Ishikawa (cell line): ENCODE results near the gene ATP9A.
A peak's percentile ranks its signal among the peaks of the same experiment; 100 is the strongest.

Experiments used
- CEBPB ChIP-seq: IDR thresholded peaks from 2 replicates; pipeline ENCODE4 v1.6.1; 2012
- CREB1 ChIP-seq: IDR thresholded peaks from 2 replicates; pipeline ENCODE4 v1.6.1; 2012; ENCODE audit warnings: low read depth
- EGR1 ChIP-seq: IDR thresholded peaks from 2 replicates; pipeline ENCODE4 v1.6.1; 2012
- EP300 ChIP-seq: IDR thresholded peaks from 2 replicates; pipeline ENCODE4 v1.6.1; 2012; ENCODE audit warnings: borderline replicate concordance
- FOXM1 ChIP-seq: IDR thresholded peaks from 2 replicates; pipeline ENCODE4 v1.6.1; 2012; ENCODE audit warnings: low read depth, borderline replicate concordance
- NFIC ChIP-seq: IDR thresholded peaks from 2 replicates; pipeline ENCODE4 v1.6.1; 2012
- RAD21 ChIP-seq: IDR thresholded peaks from 2 replicates; pipeline ENCODE4 v1.6.1; 2012; ENCODE audit warnings: low read depth
- TAF1 ChIP-seq: IDR thresholded peaks from 2 replicates; pipeline ENCODE4 v1.6.1; 2012; ENCODE audit warnings: low read depth, mild to moderate bottlenecking
- TCF12 ChIP-seq: IDR thresholded peaks from 2 replicates; pipeline ENCODE4 v1.6.1; 2012; ENCODE audit warnings: low read depth
- TEAD4 ChIP-seq: IDR thresholded peaks from 2 replicates; pipeline ENCODE4 v1.6.1; 2012
- YY1 ChIP-seq: IDR thresholded peaks from 2 replicates; pipeline ENCODE4 v1.6.1; 2012; ENCODE audit warnings: low read depth
- ZBTB7A ChIP-seq: IDR thresholded peaks from 2 replicates; pipeline ENCODE4 v1.6.1; 2012; ENCODE audit warnings: low read depth
- TF ChIP-seq, protein P1 (sequence below): IDR thresholded peaks from 2 replicates; pipeline ENCODE4 v1.6.1; 2012
- TF ChIP-seq, protein P2 (sequence below): IDR thresholded peaks from 2 replicates; pipeline ENCODE4 v1.6.1; 2012
- TF ChIP-seq, protein P3 (sequence below): IDR thresholded peaks from 2 replicates; pipeline ENCODE4 v1.6.1; 2012; ENCODE audit warnings: low read depth, mild to moderate bottlenecking

Gene ATP9A

DNA sequence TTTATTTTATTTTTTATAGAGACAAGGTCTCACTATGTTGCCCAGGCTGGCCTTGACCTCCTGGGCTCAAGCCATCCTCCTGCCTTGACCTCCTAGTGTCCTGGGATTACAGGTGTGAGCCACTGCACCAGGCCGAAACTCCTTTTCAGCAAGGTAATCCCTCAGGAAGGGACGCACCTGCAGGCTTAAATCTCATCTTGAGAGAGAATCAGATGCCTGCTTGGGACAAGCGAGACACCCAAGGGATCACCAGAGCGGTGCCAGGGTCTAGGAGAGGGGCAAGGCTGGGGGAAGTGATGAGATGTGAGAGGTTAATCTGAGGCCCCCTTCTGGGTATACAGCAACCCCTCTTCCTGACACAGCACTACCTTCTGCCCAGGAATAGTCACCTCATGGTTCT is 4.0 kb upstream of the ATP9A start:
- TF ChIP-seq YY1: no peak
- TF ChIP-seq, protein P1, sequence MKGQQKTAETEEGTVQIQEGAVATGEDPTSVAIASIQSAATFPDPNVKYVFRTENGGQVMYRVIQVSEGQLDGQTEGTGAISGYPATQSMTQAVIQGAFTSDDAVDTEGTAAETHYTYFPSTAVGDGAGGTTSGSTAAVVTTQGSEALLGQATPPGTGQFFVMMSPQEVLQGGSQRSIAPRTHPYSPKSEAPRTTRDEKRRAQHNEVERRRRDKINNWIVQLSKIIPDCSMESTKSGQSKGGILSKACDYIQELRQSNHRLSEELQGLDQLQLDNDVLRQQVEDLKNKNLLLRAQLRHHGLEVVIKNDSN: no peak
- no peak for TF ChIP-seq EGR1
- no peak for TF ChIP-seq FOXM1
- no peak for TF ChIP-seq RAD21
- no peak for TF ChIP-seq TCF12
- TF ChIP-seq EP300: no peak
- TF ChIP-seq, protein P2, sequence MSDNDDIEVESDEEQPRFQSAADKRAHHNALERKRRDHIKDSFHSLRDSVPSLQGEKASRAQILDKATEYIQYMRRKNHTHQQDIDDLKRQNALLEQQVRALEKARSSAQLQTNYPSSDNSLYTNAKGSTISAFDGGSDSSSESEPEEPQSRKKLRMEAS: no peak
- no peak for TF ChIP-seq ZBTB7A
- TF ChIP-seq NFIC: no peak
- TF ChIP-seq TEAD4: no peak
- TF ChIP-seq, protein P3, sequence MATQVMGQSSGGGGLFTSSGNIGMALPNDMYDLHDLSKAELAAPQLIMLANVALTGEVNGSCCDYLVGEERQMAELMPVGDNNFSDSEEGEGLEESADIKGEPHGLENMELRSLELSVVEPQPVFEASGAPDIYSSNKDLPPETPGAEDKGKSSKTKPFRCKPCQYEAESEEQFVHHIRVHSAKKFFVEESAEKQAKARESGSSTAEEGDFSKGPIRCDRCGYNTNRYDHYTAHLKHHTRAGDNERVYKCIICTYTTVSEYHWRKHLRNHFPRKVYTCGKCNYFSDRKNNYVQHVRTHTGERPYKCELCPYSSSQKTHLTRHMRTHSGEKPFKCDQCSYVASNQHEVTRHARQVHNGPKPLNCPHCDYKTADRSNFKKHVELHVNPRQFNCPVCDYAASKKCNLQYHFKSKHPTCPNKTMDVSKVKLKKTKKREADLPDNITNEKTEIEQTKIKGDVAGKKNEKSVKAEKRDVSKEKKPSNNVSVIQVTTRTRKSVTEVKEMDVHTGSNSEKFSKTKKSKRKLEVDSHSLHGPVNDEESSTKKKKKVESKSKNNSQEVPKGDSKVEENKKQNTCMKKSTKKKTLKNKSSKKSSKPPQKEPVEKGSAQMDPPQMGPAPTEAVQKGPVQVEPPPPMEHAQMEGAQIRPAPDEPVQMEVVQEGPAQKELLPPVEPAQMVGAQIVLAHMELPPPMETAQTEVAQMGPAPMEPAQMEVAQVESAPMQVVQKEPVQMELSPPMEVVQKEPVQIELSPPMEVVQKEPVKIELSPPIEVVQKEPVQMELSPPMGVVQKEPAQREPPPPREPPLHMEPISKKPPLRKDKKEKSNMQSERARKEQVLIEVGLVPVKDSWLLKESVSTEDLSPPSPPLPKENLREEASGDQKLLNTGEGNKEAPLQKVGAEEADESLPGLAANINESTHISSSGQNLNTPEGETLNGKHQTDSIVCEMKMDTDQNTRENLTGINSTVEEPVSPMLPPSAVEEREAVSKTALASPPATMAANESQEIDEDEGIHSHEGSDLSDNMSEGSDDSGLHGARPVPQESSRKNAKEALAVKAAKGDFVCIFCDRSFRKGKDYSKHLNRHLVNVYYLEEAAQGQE: no peak
- TF ChIP-seq CEBPB: no peak
- TF ChIP-seq CREB1: no peak
- no peak for TF ChIP-seq TAF1

DNA sequence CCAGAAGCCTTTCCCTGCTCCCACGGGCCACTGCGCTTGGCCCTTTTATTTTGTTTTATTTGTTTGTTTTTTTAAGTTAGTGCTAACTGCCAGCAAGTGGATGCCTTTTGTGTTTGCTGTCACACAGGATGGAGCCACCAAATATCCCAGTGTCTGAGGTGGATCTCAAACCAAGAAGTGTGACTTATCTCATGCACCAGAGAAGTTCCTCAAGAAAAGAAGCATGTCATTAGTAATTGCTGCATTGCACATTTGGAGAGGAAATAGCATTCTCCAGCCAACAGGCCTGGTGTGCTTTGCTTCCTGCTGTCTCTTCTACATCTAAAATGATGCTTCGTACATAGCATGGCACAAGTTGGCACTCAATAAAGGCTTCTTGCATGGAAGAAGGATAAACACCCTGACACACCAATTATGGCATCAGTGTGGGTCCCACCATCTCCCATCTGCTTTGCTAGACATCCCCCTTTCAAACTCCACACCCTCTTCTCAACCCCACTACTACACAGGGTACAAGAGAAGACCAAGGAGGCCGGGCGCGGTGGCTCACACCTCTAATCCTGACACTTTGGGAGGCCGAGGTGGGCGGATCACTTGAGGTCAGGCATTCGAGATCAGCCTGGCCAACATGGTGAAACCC is 1.9 kb upstream of the ATP9A start:
- TF ChIP-seq, protein P1: no peak
- TF ChIP-seq TEAD4 (no peak), CEBPB (no peak), NFIC (no peak), EGR1 (no peak), FOXM1 (no peak), RAD21 (no peak), TCF12 (no peak), EP300 (no peak), YY1 (no peak), TAF1 (no peak), CREB1 (no peak), ZBTB7A (no peak)
- TF ChIP-seq, protein P2: no peak
- TF ChIP-seq, protein P3: no peak

DNA sequence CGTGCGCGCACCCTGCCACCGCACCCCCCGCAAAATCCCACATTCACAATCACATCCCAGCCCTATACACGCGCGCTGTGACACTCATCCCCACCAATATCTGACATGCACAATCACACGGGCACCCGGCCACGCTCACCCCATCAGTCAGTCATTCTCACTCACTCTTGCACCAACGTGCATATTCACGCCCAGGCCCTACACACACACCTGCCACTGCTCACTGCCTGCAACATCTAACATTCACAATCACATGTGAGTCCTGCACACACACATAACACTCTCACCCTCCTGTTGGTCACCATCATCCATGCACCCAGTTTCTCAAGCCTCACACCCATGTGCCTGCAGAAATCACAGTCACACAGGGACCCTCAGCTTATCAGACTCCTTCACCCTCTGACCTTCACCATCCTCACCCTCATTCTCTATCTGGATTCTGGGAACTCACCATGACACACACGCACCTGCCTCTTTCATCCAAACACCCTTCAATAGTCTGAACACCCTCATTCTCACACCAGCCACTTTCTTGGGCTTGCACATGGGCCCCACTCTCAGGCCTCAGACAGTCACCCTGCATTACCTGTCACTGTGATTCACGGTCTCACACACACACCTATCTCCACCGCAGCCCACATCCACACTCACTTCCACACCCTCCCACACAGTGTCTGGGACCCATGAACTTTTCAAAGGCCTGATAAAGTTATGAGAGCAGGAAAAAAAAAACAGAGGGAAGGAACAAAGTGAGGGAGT is 748 bp upstream of the ATP9A start:
- TF ChIP-seq ZBTB7A (no peak), YY1 (no peak), CEBPB (no peak)

DNA sequence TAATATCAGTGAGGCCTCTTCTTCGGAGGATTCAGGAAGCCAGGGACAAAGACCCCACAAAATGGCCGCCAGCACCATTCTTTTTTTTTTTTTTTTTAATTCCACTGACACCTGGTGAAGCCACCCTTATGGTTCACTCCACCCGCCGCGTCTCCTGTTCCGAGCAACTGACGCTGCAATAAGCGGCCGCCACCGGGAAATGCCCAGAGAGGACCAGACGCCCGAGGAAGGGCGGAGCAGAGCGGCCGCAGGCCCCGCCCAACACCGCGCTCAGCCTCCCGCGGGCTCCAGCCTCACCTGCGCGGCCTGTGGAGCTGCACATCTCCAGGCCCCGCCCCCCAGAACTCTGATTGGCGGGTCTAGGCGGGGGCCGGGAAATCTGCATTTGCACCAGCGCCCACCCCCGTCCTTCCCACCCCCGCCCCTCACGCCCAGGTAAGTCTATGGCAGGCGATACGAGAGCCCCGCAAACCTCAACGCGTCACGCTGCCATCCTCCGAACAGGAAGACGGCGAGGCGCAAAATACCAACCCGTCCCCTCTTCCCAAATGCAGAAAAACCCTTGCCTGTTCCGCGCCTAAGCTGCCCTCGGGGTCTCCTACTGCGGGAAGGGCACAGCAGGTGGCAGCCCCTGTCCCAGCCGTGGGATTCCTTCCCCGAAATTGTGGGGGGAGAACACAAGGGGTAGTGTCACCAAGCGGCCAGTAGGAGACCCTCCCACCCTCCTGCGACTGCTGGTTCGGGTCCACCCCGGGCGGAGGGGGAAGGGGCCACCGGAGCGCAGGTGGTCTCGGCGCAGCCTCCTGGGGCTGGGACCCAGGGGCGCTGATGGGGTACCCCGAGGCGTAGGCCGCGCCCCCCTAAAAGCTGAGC is 960 bp downstream of the ATP9A start:
- TF ChIP-seq, protein P3: no peak
- no peak for TF ChIP-seq RAD21
- peak; percentile 96 for TF ChIP-seq ZBTB7A
- TF ChIP-seq NFIC: no peak
- TF ChIP-seq, protein P1: no peak
- no peak for TF ChIP-seq FOXM1
- peak; percentile 60; the same call in 1 of the 2 replicates for TF ChIP-seq TAF1
- TF ChIP-seq CEBPB: no peak
- no peak for TF ChIP-seq CREB1
- TF ChIP-seq EP300: no peak
- no peak for TF ChIP-seq TEAD4
- peak; percentile 72 for TF ChIP-seq YY1
- no peak for TF ChIP-seq TCF12
- TF ChIP-seq, protein P2: peak; percentile 20; the same call in 1 of the 2 replicates
